ENCODE results near the gene MACROD2.

MACROD2 gene

DNA sequence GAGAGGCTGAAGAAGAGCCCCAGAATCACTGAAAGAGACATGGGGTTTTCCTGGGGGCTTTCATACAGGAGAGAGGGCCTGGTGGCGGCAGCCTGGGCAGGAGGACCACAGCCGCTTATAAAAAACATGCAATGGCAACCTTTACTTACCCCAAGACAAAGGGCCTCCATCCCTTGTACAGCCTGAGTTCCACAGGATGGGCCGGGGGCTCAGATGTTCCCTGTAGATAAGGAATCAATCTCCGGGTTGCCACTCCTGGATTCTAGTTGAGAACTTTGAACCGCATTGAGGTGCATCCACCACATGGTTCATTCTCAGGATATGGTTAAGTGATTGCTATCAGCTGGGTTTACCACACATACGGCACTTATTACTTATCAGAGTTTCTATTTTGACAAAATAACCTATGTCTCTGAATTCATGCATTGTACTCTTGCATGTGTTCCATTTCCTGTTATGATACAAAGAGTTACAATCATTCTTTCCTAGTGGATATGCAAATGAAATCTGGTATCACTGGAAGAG is 1900.3 kb downstream of the MACROD2 start:
- no peaks in the 10 kb centered on the region for H3K36me3 ChIP-seq (ENCODE audit: control insufficient read depth, insufficient read depth, low read length)
- TF ChIP-seq, protein P1, sequence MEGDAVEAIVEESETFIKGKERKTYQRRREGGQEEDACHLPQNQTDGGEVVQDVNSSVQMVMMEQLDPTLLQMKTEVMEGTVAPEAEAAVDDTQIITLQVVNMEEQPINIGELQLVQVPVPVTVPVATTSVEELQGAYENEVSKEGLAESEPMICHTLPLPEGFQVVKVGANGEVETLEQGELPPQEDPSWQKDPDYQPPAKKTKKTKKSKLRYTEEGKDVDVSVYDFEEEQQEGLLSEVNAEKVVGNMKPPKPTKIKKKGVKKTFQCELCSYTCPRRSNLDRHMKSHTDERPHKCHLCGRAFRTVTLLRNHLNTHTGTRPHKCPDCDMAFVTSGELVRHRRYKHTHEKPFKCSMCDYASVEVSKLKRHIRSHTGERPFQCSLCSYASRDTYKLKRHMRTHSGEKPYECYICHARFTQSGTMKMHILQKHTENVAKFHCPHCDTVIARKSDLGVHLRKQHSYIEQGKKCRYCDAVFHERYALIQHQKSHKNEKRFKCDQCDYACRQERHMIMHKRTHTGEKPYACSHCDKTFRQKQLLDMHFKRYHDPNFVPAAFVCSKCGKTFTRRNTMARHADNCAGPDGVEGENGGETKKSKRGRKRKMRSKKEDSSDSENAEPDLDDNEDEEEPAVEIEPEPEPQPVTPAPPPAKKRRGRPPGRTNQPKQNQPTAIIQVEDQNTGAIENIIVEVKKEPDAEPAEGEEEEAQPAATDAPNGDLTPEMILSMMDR (IDR thresholded peaks at IDR 0.05; ENCODE audit: insufficient read depth, low read length, poor library complexity, severe bottlenecking): no peak
- no peak overlapping the region for H3K4me3 ChIP-seq (replicated peaks; ENCODE audit: low read depth, low read length)
- peak; percentile 52 for DNase-seq (ENCODE audit: extremely low read depth, insufficient read length)
- no peaks in the 10 kb centered on the region for H3K27me3 ChIP-seq (replicated peaks; ENCODE audit: control insufficient read depth, insufficient read depth, low read length)

- DNase-seq (ENCODE audit: extremely low read depth, insufficient read length): no peak
- H3K4me3 ChIP-seq (replicated peaks; ENCODE audit: low read depth, low read length): no peak overlapping the region
- TF ChIP-seq, protein P1 (IDR thresholded peaks at IDR 0.05; ENCODE audit: insufficient read depth, low read length, poor library complexity, severe bottlenecking): no peak
- no peaks in the 10 kb centered on the region for H3K27me3 ChIP-seq (replicated peaks; ENCODE audit: control insufficient read depth, insufficient read depth, low read length)
- no peaks in the 10 kb centered on the region for H3K36me3 ChIP-seq (ENCODE audit: control insufficient read depth, insufficient read depth, low read length)
Measured at GRCh38 chr20:15899967-15900366, 1904.7 kb downstream of the MACROD2 start.

DNA sequence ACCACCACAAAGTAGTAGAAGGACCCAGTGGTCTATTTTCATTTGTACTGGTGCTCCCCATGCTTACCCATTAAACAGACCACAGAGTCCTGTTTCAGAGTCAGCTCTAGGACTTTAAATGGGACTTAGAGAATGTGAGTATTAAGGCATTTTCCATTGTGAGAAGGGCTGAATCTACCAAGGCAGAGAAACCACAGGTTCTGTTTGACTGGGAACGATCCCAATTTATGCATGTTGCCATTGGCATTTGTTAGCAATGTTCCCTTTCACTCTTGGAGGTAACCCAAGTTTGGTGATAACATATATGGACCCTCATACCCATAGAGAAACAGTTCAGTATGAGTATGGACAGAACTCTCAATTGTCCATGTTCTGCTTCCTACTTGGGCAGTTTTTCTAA is 1905.1 kb downstream of the MACROD2 start:
- no peak overlapping the region for H3K4me3 ChIP-seq (replicated peaks; ENCODE audit: low read depth, low read length)
- no peak for DNase-seq (ENCODE audit: extremely low read depth, insufficient read length)
- no peaks in the 10 kb centered on the region for H3K36me3 ChIP-seq (ENCODE audit: control insufficient read depth, insufficient read depth, low read length)
- no peaks in the 10 kb centered on the region for H3K27me3 ChIP-seq (replicated peaks; ENCODE audit: control insufficient read depth, insufficient read depth, low read length)
- TF ChIP-seq, protein P1 (IDR thresholded peaks at IDR 0.05; ENCODE audit: insufficient read depth, low read length, poor library complexity, severe bottlenecking): no peak

- Histone ChIP-seq H3K36me3 (ENCODE audit: control insufficient read depth, insufficient read depth, low read length) (no peaks in the 10 kb centered on the region), H3K4me3 (replicated peaks; ENCODE audit: low read depth, low read length) (no peak overlapping the region), H3K27me3 (replicated peaks; ENCODE audit: control insufficient read depth, insufficient read depth, low read length) (no peaks in the 10 kb centered on the region)
- peak; percentile 15 for DNase-seq (ENCODE audit: extremely low read depth, insufficient read length)
- TF ChIP-seq, protein P1 (IDR thresholded peaks at IDR 0.05; ENCODE audit: insufficient read depth, low read length, poor library complexity, severe bottlenecking): peak; percentile 70
Measured at GRCh38 chr20:15902493-15902892, 1907.2 kb downstream of the MACROD2 start.

DNA sequence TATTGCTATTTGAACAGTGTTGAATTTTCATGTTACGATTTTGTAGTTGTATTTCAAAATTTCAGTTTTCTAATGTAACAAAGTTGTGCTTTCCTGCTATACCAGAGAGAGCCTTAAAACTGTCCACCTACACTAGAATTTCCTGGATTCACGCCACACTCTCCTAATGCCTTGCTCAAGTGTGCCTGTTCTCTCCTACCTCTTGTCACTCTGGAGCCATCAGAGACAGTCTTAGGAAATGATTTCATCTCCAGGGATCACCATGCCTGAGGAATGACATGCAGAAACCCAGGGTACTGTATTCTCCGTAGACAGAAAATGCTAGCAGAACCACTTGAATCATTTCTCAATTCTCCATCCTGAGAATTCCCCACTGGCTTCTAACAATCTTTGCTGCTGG is 1910.3 kb downstream of the MACROD2 start:
- Histone ChIP-seq H3K27me3 (replicated peaks; ENCODE audit: control insufficient read depth, insufficient read depth, low read length) (no peaks in the 10 kb centered on the region), H3K4me3 (replicated peaks; ENCODE audit: low read depth, low read length) (no peak overlapping the region), H3K36me3 (ENCODE audit: control insufficient read depth, insufficient read depth, low read length) (no peaks in the 10 kb centered on the region)
- no peak for DNase-seq (ENCODE audit: extremely low read depth, insufficient read length)
- TF ChIP-seq, protein P1 (IDR thresholded peaks at IDR 0.05; ENCODE audit: insufficient read depth, low read length, poor library complexity, severe bottlenecking): no peak

DNA sequence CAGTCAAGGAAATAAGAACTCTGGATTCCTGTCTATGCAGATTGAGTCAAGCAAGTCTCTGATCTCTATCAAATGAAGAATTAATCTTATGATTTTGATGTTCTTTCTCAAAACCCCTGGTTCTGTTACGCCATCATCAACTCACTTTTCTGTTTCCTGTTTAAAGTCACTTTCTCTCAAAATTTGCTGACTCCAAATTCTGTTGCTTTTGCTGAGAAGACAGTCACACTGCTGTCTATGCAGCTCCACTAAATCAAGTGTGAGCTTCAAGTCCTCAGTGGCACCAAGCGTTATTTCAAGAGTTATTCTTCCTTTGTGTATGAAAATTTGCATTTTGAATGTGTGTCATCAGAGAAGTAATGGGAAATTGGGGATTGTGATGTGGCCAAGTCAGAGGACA is 1914.7 kb downstream of the MACROD2 start:
- no peaks in the 10 kb centered on the region for H3K36me3 ChIP-seq (ENCODE audit: control insufficient read depth, insufficient read depth, low read length)
- H3K4me3 ChIP-seq (replicated peaks; ENCODE audit: low read depth, low read length): no peak overlapping the region
- TF ChIP-seq, protein P1 (IDR thresholded peaks at IDR 0.05; ENCODE audit: insufficient read depth, low read length, poor library complexity, severe bottlenecking): no peak
- no peak for DNase-seq (ENCODE audit: extremely low read depth, insufficient read length)
- no peaks in the 10 kb centered on the region for H3K27me3 ChIP-seq (replicated peaks; ENCODE audit: control insufficient read depth, insufficient read depth, low read length)

All from GM06990 (cell line).